ENCODE measurements around the gene PDE6A.

Gene PDE6A

GRCh38 chr5:149855366-149855765, 89.2 kb downstream of the PDE6A start:
- DNase-seq (ENCODE audit: low read depth): no peak
- TF ChIP-seq CTCF (IDR thresholded peaks at IDR 0.05; ENCODE audit: low read depth, low read length, missing control alignments): no peak
- no peak overlapping the region for H3K4me3 ChIP-seq (ENCODE audit: low read depth, low read length)

- no peak overlapping the region for H3K4me3 ChIP-seq (ENCODE audit: low read depth, low read length)
- DNase-seq (ENCODE audit: low read depth): no peak
- no peak for TF ChIP-seq CTCF (IDR thresholded peaks at IDR 0.05; ENCODE audit: low read depth, low read length, missing control alignments)
Observed at GRCh38 chr5:149854866-149855265, 89.7 kb downstream of the PDE6A start.

GRCh38 chr5:149853701-149854100, 90.9 kb downstream of the PDE6A start:
- no peak for TF ChIP-seq CTCF (IDR thresholded peaks at IDR 0.05; ENCODE audit: low read depth, low read length, missing control alignments)
- no peak for DNase-seq (ENCODE audit: low read depth)
- H3K4me3 ChIP-seq (ENCODE audit: low read depth, low read length): no peak overlapping the region

GRCh38 chr5:149853331-149853648, 91.3 kb downstream of the PDE6A start:
- no peak overlapping the region for H3K4me3 ChIP-seq (ENCODE audit: low read depth, low read length)
- no peak for TF ChIP-seq CTCF (IDR thresholded peaks at IDR 0.05; ENCODE audit: low read depth, low read length, missing control alignments)

GRCh38 chr5:149852641-149853330, 91.8 kb downstream of the PDE6A start:
- no peak overlapping the region for H3K4me3 ChIP-seq (ENCODE audit: low read depth, low read length)
- DNase-seq (ENCODE audit: low read depth): no peak
- TF ChIP-seq CTCF (IDR thresholded peaks at IDR 0.05; ENCODE audit: low read depth, low read length, missing control alignments): peak; percentile 96

More at GRCh38 chr5:149853331-149853648, 91.3 kb downstream of the PDE6A start:
- DNase-seq (ENCODE audit: low read depth): no peak

GRCh38 chr5:149851211-149851610, 93.4 kb downstream of the PDE6A start:
- no peak overlapping the region for H3K4me3 ChIP-seq (ENCODE audit: low read depth, low read length)
- no peak for TF ChIP-seq CTCF (IDR thresholded peaks at IDR 0.05; ENCODE audit: low read depth, low read length, missing control alignments)
- no peak for DNase-seq (ENCODE audit: low read depth)
